ENCODE measurements around the gene RFXANK. TPM values are rescaled to one million over a fixed set of nuclear protein-coding genes. Genes with fewer than 3 reads are reported as not detected.

Gene RFXANK
- polyA plus RNA-seq, 1 donor from 2014 or later: 91.4 TPM

Other genes with a start within 250 kb of the RFXANK start
- 11.8 TPM for gene SUGP2, start 158.7 kb upstream of the RFXANK start, polyA plus RNA-seq
- gene ARMC6, start 158.7 kb upstream of the RFXANK start, polyA plus RNA-seq: 27.9 TPM
- 35.9 TPM for gene SLC25A42, start 128.3 kb upstream of the RFXANK start, polyA plus RNA-seq
- gene TMEM161A, start 53.8 kb upstream of the RFXANK start, polyA plus RNA-seq: 18.5 TPM
- gene MEF2B, start 22.0 kb upstream of the RFXANK start, polyA plus RNA-seq: 1.8 TPM
- gene BORCS8, start 106 bp upstream of the RFXANK start, polyA plus RNA-seq: 21.6 TPM
- gene NR2C2AP, start 11.2 kb downstream of the RFXANK start, polyA plus RNA-seq: 37.6 TPM
- not detected for gene NCAN, start 19.7 kb downstream of the RFXANK start, polyA plus RNA-seq
- not detected for gene TM6SF2, start 81.0 kb downstream of the RFXANK start, polyA plus RNA-seq
- gene SUGP1, start 128.3 kb downstream of the RFXANK start, polyA plus RNA-seq: 42.1 TPM
- gene MAU2, start 128.6 kb downstream of the RFXANK start, polyA plus RNA-seq: 24.5 TPM
- 16.6 TPM for gene GATAD2A, start 213.4 kb downstream of the RFXANK start, polyA plus RNA-seq